Upper lobe of left lung (tissue), 6 donors: Measurements from ENCODE around the gene CELSR1. TPM values are rescaled to one million over a fixed set of nuclear protein-coding genes. Genes with fewer than 3 reads are reported as not detected.

Experiments used
- ATAC-seq, 2 donors: fragments of 200-7000 bp; cut with Tn5 transposase; one replicate each; pipeline ENCODE4 v1.9.1; 2022; ENCODE audit warnings: mild to moderate bottlenecking in 2 of 2, moderate library complexity in 2 of 2; ENCODE audit not compliant: low FRiP score in 2 of 2
- DNase-seq, 2 donors: peaks; one replicate each; pipeline ENCODE4 v3.0.0-alpha.2; 2019 to 2020
- H3K27ac ChIP-seq, 4 donors: fragments of 200-600 bp; sonication (generic); one replicate each; pipeline ENCODE4 v1.5.1; 2016 to 2019
- H3K27me3 ChIP-seq, 4 donors: fragments of 200-600 bp; sonication (generic); one replicate each; pipeline ENCODE4 v1.5.1; 2017 to 2019
- H3K36me3 ChIP-seq, 4 donors: fragments of 200-600 bp; sonication (generic); one replicate each; pipeline ENCODE4 v1.5.1; 2016 to 2019
- H3K4me1 ChIP-seq, 4 donors: fragments of 200-600 bp; sonication (generic); one replicate each; pipeline ENCODE4 v1.5.1; 2018 to 2019
- H3K4me3 ChIP-seq, 4 donors: fragments of 200-600 bp; sonication (generic); one replicate each; pipeline ENCODE4 v1.5.1; 2017 to 2019; ENCODE audit warnings: mild to moderate bottlenecking in 2 of 4, moderate library complexity in 1 of 4
- H3K9me3 ChIP-seq, 4 donors: fragments of 200-600 bp; sonication (generic); one replicate each; pipeline ENCODE4 v1.5.1; 2018 to 2019
- CTCF ChIP-seq, 6 experiments: fragments of 450-650 bp in 4 of 6; fragments of 200-600 bp in 2 of 6; sonication (generic) in 2 of 6; IDR thresholded peaks; one replicate each; pipeline ENCODE4 v1.5.1; 2016 to 2019; ENCODE audit warnings: antibody characterized with exemption in 6 of 6
- EP300 ChIP-seq, 4 donors: sonication (generic); formaldehyde crosslinking; IDR thresholded peaks; one replicate each; pipeline ENCODE4 v1.5.1; 2017; ENCODE audit warnings: antibody characterized with exemption in 4 of 4, control low read depth in 2 of 4
- POLR2A ChIP-seq, 4 donors: fragments of 450-650 bp; IDR thresholded peaks; one replicate each; pipeline ENCODE4 v1.5.1; 2016 to 2017; ENCODE audit warnings: antibody characterized with exemption in 4 of 4, mild to moderate bottlenecking in 2 of 4
- POLR2AphosphoS5 ChIP-seq, 2 donors: sonication (generic); formaldehyde crosslinking; IDR thresholded peaks; one replicate each; pipeline ENCODE4 v1.5.1; 2017; ENCODE audit warnings: antibody characterized with exemption in 2 of 2
- WGBS, 2 donors: methylation state at CpG; one replicate each; pipeline ENCODE4 v1.1.5; 2017 to 2018; 5-methylcytosine and 5-hydroxymethylcytosine counted together
- total RNA-seq, 6 donors: library from RNA; depleted of rRNA in 4 of 6; stranded (reverse); fragments of >200 nt in 4 of 6; gene quantifications; one replicate each; pipeline versions ENCODE4 v1.1.0 to v1.2.1, GENCODE V29; 2016 to 2021
- donor health status: DM: no; HTN: no; CAD: no; lungs with moderate emphysema.
- donor health status: DM: no; HTN: yes; CAD: no; lungs with severe emphysema.

CELSR1 gene
- total RNA-seq, 6 donors from 2014 or later, result 45.1 to 145 (median 80.1) TPM

GRCh38 chr22:46368871-46369715, 168.3 kb downstream of the CELSR1 start:
- WGBS, 2 donors, result 81 to 88% methylated on average over 21 to 31 of the region's 31 CpGs
- ATAC-seq (no peak), DNase-seq (peak in 1 of 2 donors; percentile 60)
- peaks cover 4 to 15% (median 4%) of the 10 kb centered on the region in 4 donors for H3K4me1 ChIP-seq
- TF ChIP-seq POLR2AphosphoS5 (IDR thresholded peaks at IDR 0.05), result no peak
- no peak for TF ChIP-seq EP300 (IDR thresholded peaks at IDR 0.05)
- no peak for TF ChIP-seq POLR2A (IDR thresholded peaks at IDR 0.05)
- TF ChIP-seq CTCF (IDR thresholded peaks at IDR 0.05), result no peak
- peaks cover 0 to 32% (median 8%) of the 10 kb centered on the region in 4 donors for H3K36me3 ChIP-seq
- H3K4me3 ChIP-seq, result no peak overlapping the region
- no peaks in the 10 kb centered on the region for H3K27me3 ChIP-seq
- H3K27ac ChIP-seq, result no peak overlapping the region
- H3K9me3 ChIP-seq, result no peaks in the 10 kb centered on the region

- ATAC-seq, result no peak
- TF ChIP-seq EP300 (IDR thresholded peaks at IDR 0.05) (no peak), POLR2AphosphoS5 (IDR thresholded peaks at IDR 0.05) (no peak), CTCF (IDR thresholded peaks at IDR 0.05) (no peak), POLR2A (IDR thresholded peaks at IDR 0.05) (no peak)
Measured at GRCh38 chr22:46368422-46368821, 169.0 kb downstream of the CELSR1 start.

GRCh38 chr22:46367707-46368191, 169.7 kb downstream of the CELSR1 start:
- TF ChIP-seq EP300 (IDR thresholded peaks at IDR 0.05) (no peak), POLR2AphosphoS5 (IDR thresholded peaks at IDR 0.05) (no peak), CTCF (IDR thresholded peaks at IDR 0.05) (peak; percentile 67 to 97 (median 92)), POLR2A (IDR thresholded peaks at IDR 0.05) (no peak)
- peak; percentile 76 to 93 for DNase-seq
- Histone ChIP-seq H3K4me3 (peak overlapping the region in 1 of 4 donors; percentile 3), H3K9me3 (no peaks in the 10 kb centered on the region), H3K27me3 (no peaks in the 10 kb centered on the region), H3K36me3 (peaks cover 0 to 35% (median 12%) of the 10 kb centered on the region in 4 donors), H3K27ac (peak overlapping the region in 1 of 4 donors; percentile 36), H3K4me1 (peaks cover 0 to 4% (median 0%) of the 10 kb centered on the region in 4 donors)
- ATAC-seq, result peak; percentile 49 to 57
- 36 to 71% methylated on average over 9 to 19 of the region's 19 CpGs for WGBS, 2 donors

More at GRCh38 chr22:46368422-46368821, 169.0 kb downstream of the CELSR1 start:
- Histone ChIP-seq H3K27me3 (no peaks in the 10 kb centered on the region), H3K36me3 (peaks cover 0 to 37% (median 12%) of the 10 kb centered on the region in 4 donors), H3K9me3 (no peaks in the 10 kb centered on the region), H3K27ac (no peak overlapping the region), H3K4me3 (no peak overlapping the region), H3K4me1 (peaks cover 0 to 10% (median 0%) of the 10 kb centered on the region in 4 donors)
- DNase-seq, result peak in 1 of 2 donors; percentile 70
- WGBS, 2 donors, result 77 to 80% methylated on average over 12 of the region's 12 CpGs

GRCh38 chr22:46366801-46367706, 170.4 kb downstream of the CELSR1 start:
- no peaks in the 10 kb centered on the region for H3K9me3 ChIP-seq
- TF ChIP-seq POLR2A (IDR thresholded peaks at IDR 0.05), result no peak
- DNase-seq (peak in 1 of 2 donors; percentile 77), ATAC-seq (no peak)
- no peaks in the 10 kb centered on the region for H3K27me3 ChIP-seq
- H3K4me3 ChIP-seq, result peak overlapping the region in 1 of 4 donors; percentile 3
- 72 to 100% methylated on average over 1 to 37 of the region's 45 CpGs for WGBS, 2 donors
- peaks cover 0 to 38% (median 12%) of the 10 kb centered on the region in 4 donors for H3K36me3 ChIP-seq
- H3K27ac ChIP-seq, result peak overlapping the region in 1 of 4 donors; percentile 36
- peaks cover 0 to 4% (median 0%) of the 10 kb centered on the region in 4 donors for H3K4me1 ChIP-seq
